Stimulated activated CD4-positive, alpha-beta T cell treated with anti-CD3 and anti-CD28 coated beads, Interleukin-1b, Interleukin-23, amount 100 ng/mL, for 4 hours (primary cell): ENCODE measurements around the gene PHYKPL.
A peak's percentile ranks its signal among the peaks of the same experiment; 100 is the strongest.
"Not testable (repeated sequence)": the region's sequence is repeated elsewhere in the genome, so short reads cannot be mapped to it uniquely, and the experiment has no call there.

Experiments used
- DNase-seq, 2 donors: peaks; one replicate each; pipeline ENCODE4 v3.0.0-alpha.2; 2020; ENCODE audit warnings: low read depth in 2 of 2

The PHYKPL gene

DNA sequence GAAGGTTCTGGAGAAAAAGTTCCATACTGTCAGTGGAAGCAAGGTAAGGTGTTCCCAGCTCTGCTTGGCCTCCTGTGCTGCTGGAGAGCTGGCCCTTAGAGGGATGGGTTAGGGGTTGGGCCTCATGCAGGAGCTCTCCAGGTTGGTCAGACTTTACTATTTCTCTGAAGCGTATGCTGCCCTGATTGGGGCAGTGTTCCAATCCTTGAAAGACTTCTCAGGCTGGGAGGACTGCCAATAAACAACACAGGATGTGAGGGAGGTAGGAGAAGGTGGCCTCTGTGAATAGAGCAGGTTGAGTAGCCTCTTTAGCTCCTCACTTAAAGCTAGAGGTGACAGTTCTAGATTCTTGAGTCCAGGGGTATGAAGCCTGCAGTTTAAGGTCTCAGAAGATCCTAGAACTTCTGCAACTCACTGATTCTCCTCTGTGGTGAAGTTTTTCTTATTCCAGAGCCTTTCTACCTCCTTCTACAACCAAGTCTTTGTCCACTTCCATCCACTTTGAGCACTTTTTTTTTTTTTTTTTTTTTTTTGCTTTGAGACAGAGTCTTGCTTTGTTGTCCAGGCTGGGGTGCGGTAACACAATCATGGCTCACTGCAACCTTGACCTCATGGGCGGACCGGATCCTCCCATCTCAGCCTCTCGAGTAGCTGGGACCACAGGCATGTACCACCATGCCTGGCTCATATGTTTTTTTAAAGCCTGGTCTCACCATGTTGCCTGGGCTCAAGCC, 25.3 kb downstream of the PHYKPL start:
- DNase-seq = no peak

- DNase-seq = no peak
These were observed 26.2 kb downstream of the PHYKPL start for GRCh38 chr5:178206166-178207101.

DNA sequence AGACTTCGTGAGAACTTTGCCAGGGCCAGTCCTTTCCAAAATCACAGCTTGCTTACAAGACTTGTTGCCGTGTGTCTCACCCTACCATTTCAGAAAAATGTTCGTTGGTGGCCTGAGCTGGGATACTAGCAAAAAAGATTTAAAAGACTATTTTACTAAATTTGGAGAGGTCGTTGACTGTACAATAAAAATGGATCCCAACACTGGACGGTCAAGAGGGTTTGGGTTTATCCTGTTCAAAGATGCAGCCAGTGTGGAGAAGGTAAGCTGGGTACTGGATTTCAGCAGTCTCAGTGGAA, 26.9 kb downstream of the PHYKPL start:
- no peak for DNase-seq

DNA sequence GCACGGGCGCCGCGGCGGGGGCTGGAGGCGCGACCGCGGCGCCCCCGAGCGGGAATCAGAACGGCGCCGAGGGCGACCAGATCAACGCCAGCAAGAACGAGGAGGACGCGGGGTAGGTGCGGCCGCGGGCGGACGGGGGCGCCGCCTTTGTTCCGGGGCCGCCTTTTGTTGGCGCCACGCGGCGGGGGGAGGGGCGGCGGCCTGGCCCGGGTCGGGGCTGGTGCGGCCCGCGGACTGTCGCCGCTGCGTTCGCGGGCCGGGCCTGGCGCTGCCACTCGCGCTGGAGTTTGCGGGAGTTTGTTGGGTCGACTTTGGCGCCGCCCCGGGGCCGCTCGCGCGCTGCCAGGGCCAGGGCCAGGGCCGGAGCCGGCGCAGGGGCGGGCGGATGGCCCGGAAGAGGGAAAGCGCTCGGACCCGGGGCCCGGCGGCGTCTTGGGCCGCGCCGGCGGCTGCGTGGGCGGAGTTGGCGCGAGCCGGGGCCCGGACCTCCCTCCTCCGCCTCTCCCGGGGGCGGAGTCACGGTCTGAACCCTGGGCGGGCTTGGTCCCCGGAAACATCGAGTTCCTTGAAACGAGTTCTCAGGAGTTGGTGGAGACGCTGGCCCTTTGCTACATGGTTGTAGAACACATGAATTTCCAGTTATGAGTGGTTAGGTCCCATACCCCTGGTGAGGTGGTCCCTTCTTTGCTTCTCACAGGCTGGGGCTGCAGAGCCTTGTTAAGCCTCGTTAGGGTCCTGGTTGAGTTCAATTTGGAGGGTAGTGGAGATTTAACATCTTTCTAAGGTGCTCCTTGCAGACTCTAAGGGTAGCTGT, 27.5 kb downstream of the PHYKPL start:
- DNase-seq = peak; percentile 51 to 73

GRCh38 chr5:178204182-178204934, 28.2 kb downstream of the PHYKPL start, which contains the start of gene HNRNPAB:
Gene HNRNPAB (plus strand): TSS chr5:178204533. CDS start chr5:178204838, 305 bp downstream.
- DNase-seq = peak; percentile 90 to 98

DNA sequence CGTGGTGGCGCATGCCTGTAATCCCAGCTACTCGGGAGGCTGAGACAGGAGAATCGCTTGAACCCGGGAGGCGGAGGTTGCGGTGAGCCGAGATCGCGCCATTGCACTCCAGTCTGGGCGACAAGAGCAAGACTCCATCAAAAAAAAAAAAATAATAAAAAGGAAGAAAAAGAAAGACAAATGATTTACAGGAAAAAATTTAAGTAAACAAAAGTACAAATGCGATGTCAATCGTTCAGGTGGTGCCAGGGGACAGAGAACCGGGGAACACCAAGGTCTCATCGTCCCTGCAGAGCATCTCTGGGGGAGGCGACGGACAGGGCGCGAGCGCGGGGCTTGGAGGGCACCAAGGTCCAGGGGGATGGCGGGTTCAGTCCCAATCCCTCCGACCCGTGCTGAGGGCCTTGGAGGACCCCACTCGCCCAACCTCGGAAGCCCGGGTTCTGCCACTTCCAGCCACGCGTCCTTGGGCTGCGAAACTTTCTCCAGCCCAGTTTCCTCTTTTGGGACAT, 28.9 kb downstream of the PHYKPL start:
- no peak for DNase-seq

DNA sequence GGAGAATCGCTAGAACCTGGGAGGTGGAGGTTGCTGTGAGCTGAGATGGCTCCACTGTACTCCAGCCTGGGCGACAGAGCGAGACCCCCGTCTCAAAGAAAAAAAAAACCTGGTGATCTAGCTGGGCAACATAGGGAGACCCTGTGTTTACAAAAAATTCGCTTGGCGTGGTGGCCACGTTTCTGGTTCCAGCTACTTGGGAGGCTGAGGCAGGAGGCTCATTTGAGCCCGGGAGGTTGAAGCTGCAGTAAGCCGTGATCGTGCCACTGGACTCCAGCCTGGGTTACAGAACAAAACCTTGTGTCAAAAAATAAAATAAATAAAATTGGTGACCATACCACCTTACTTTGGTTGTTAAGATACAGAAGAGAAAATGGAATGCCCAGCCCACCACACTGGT, 30.1 kb downstream of the PHYKPL start:
- DNase-seq = no peak

- DNase-seq = no peak
These were observed 30.7 kb downstream of the PHYKPL start for GRCh38 chr5:178201927-178202235.

GRCh38 chr5:178201221-178201926, 31.2 kb downstream of the PHYKPL start:
- no peak for DNase-seq

DNA sequence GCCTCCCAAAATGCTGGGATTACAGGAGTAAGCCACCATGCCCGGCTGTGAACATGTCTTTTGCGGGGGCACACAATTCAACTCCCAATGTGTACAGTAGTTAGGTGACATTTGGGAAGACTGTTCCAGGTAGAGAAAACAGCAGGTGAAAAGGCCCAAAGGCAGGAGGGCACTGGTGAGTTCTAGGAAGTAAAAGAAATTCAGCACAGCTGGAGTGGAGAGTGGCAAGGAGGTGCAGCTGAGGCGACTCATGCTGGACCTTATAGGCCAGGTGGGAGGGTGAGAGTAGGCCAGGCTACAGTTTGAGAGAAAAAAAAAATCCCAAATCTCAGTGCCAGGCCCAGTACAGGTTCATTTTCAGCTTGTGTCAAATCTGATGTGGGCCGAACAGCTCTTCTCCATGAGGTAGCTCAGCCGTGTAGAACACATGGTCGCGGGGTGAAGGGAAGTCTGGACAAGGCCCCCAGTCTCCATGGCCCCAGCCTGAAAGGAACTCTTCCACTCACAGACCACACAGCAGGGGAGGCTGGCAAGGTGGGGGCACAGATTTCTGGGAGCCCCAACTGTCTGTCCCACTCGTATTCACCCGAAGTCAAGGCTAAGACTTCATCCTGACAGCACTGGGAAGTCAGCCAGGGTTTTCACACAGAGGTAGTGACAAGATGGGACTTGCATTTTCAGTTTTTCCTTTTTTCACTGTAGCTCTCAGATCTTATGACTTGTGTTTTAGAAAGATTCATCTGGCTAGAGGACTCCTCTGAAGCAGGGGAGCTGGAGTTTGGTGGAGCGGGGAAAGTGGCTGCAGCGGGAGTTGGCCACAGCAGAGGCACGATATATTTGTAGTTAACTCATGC, 32.8 kb downstream of the PHYKPL start:
- no peak for DNase-seq

- no peak for DNase-seq
These were observed 33.9 kb downstream of the PHYKPL start for GRCh38 chr5:178198706-178199105.

- not testable (repeated sequence) for DNase-seq
These were observed 34.5 kb downstream of the PHYKPL start for GRCh38 chr5:178198151-178198550.

- no peak for DNase-seq
These were observed 35.6 kb downstream of the PHYKPL start for GRCh38 chr5:178196986-178197385.

DNA sequence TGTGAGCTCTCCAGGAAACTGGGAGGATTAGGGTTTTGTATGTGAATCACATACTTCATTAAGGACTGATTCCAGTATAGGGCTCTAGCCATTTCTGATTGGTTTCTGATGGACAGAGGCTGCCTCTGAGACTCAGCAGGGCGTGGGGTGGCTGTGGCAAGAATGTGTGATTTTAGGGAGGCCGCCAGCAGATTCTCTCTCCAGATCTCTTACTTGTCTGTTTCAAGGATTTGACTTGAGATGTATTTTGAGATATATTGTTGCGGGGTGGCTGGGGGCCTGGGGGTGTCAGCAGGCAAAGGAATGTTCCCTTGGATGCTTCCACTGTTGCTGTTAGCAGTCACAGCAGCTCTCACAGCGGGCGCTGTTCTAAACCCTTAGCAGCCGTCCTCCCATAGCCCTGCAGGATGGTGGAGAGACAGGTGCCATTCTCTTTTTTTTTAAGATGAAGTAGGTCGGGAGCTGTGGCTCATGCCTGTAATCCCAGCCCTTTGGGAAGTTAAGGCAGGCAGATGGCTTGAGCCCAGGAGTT, 36.3 kb downstream of the PHYKPL start:
- no peak for DNase-seq

- DNase-seq = no peak
These were observed 38.6 kb downstream of the PHYKPL start for GRCh38 chr5:178194026-178194425.

- no peak for DNase-seq
These were observed 39.3 kb downstream of the PHYKPL start for GRCh38 chr5:178193251-178193809.

DNA sequence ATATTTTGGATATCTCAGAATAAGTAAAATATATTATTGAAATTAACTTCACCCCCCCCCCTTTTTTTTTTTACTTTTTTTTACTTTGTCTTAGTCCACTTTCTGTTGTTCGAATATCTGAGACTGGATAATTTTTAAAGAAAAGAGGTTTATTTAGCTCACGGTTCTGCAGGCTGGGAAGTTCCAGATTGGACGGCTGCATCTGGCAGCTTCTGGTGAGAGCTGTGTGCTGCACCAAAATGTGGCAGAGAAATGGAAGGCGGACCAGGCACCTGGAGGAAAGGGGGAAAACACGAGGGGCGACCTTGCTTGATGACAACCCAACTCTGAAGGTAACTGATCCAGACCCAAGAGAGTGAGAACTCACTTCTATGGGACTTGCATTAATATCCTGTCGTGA, 39.8 kb downstream of the PHYKPL start:
- no peak for DNase-seq

DNA sequence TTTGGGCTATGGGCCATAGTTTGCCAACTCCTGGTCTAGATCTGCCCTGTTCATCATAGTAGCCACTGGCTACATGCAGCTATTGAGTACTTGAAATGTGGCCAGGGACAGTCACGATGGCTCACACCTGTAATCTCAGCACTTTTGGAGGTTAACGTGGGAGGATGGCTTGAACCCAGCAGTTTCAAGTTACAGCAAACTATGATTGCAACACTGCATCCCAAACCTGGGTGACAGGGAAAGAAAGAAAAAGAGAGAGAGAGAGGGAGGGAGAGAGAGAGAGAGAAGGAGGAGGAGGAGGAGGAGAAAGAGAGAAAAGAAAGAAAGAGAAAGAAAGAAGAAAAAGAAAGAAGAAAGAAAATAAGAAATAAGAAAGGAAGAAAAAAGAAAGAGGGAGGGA, 40.4 kb downstream of the PHYKPL start:
- DNase-seq = no peak

DNA sequence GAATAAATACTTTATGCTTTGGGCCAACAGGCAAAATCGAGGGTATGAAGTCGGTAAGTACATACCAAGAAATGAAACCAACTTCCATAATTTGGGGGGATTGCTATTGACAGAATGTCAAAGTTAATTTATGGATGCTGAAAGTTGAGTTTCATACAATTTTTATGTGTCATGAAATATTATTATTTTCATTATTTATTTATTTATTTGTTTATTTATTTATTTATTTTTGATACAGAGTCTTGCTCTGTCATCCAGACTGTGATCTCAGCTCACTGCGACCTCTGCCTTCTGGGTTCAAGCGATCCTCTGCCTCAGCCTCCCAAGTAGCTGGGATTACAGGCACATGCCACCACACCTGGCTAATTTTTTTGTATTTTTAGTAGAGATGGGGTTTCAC, 40.9 kb downstream of the PHYKPL start:
- no peak for DNase-seq
